NCI-H1048 (cell line): ENCODE results near the gene PGLYRP2.

Source experiments
- DNase-seq: peaks from one replicate; lab custom pipeline; 2025; lab: John Stamatoyannopoulos, UW

PGLYRP2 gene

DNA sequence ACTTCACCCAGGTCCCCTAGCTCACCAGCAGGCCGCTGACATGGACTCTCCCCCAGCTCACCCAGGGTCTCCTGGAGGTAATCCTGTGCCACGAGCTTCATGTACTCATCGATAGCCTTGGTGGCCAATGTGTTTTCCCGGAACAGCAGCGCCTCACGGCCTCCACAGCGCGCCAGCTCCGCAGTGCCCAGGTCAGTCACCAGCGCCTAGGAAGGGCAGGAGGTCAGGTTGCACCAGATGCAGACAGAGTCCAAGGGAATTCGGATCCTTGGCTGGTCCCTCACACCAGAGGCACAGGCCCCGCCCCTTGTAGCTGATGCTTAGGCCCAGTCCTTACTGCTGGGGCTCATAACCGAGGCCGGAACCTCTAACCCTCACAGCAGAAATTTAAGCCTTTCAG, 22.9 kb downstream of the PGLYRP2 start:
- no peak for DNase-seq

DNA sequence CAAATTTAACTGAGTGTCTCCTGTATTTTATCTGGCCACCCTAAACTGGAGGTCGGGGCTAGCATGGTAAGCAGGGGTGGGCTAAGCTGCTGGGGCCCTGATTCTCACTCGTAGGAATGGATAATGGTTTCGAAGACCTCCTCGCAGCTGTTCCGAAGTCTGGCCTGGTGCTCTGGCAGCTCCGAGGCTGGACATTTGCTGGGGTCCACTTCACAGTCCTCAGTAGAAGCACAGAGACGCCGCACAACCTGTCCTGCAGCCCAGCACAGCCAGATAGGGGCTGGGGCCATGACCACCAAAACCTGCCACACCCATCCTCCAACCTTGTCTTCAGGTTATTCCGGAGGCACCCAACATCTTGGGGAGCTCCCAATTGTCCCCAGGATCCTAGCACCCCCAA, 23.3 kb downstream of the PGLYRP2 start:
- no peak for DNase-seq

DNA sequence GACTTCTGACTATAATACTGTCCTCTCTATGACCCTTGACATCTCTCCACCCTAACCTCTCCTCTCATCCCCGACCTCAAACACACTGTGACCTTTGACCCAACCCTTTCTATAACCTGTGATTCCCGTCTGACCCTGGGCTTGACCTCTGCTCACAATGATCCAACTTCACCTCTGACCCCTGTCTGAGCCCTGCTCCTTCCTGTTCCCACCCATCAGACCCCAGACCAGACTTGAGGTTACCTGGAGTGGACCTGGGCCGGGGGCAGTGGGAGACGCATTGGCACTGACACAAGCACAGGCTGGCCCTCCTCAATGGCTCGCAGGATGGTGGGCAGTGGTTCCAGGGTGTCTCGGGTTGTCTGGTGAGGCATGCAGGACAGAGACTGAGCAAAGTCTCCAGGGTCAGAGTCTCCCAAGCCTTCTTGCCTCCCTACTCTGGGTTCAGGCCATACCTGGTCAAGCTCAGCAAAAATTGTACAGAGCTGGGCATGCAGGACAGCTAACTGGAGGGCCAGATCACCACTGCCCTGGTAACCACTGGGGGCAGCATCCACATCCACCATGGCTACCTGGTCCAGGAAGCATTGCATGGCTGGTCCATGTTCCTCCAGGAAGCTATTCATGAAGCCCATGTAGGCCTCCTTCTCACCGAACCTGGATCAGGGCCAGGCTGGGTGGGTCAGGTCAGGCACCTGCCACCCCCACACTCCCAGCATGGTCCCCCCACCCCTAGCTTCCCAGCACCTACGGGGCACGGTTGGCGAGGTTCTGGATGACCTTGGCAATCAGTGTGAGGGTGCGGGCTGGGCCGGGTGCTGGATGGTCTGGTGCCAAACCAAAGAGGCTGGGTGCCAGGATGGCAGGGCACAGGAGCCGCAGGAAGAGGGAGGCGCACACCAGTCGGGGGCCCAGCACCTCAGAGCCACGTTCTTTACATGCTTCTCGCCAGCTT, 25.1 kb downstream of the PGLYRP2 start:
- no peak for DNase-seq

DNA sequence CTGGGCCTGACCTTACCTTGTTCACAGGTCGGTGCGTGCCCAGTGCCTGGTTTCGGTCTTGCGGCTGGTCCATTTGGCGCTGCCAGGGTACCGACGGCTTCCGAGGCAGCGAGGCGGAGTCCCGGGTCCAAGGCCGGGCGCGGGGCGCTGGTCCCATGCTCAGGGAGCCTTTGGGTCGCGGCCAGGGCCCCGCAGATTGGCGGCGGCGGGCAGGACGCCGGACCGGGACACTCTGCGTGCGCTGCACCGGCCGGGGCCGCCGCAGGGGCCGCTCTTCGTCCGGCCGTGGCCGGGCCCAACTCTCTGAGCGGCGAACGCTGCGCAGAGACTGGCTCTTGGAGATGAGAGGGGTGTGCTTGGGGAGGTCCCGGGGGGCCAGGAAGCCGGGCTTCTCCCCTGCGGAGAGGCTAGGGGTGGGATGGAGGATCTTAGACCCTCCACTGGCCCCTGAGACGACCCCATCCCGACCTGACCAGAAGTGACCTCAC, 26.2 kb downstream of the PGLYRP2 start:
- no peak for DNase-seq

DNA sequence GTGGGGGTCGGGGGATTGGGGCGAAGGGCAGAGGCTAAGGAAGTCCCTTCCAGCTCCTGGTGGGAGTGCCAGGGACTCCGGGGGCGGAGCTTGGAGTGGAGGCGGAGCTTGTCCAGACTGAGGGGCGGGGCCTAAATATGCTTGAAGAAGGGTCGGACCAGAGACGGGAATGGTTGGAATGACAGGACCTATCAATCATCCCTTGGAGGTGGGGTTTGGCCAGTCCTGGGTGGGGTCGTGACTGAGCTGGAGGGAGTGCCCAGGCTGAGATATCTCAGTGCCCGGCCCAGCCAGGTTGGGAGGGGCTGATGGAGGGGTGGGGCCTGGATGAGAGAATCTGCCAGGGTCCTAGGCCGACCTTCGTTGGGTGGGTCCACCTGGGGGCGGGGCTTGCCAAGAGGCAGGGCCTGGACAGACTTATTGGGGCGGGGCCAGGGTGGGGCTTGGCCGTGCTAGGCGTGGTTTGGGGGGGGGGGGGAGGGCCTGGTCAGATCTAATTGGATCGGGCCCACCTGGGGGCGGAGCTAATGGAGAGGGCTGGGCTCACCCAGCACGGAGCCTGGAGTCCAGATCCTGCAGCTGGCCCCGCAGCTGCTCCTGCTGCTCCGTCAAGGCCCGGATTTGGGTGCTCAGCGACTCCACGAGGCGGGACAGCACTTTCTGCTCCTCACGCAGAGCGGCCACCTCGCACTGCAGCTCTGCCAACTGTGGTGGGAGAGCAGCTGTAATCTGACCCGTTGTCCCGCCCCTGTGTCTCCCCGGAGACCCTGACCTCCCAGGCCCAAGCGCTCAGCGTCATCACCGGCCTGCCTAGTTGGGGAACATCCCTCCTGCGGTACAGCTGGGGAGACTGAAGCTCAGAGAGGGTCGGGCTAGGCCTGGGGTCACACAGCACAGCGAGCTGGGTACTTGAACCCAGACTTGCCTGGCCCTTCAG, 26.9 kb downstream of the PGLYRP2 start:
- peak; percentile 59 for DNase-seq

DNA sequence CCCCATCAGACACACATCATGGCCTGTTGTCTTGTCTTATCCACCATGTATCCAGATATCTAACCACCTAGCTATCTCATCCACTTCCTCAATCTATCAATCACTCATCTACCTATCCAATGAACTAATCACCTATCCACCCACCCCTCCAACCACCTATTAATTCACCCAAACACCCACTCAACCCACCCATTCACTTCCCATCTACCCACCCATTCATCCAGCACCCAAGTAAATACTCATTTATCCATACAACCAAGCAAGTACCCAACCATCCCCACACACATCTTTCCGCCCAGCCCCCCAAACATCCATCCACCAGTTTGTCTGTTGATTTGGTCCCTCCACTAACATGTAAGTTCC, 28.8 kb downstream of the PGLYRP2 start:
- no peak for DNase-seq

DNA sequence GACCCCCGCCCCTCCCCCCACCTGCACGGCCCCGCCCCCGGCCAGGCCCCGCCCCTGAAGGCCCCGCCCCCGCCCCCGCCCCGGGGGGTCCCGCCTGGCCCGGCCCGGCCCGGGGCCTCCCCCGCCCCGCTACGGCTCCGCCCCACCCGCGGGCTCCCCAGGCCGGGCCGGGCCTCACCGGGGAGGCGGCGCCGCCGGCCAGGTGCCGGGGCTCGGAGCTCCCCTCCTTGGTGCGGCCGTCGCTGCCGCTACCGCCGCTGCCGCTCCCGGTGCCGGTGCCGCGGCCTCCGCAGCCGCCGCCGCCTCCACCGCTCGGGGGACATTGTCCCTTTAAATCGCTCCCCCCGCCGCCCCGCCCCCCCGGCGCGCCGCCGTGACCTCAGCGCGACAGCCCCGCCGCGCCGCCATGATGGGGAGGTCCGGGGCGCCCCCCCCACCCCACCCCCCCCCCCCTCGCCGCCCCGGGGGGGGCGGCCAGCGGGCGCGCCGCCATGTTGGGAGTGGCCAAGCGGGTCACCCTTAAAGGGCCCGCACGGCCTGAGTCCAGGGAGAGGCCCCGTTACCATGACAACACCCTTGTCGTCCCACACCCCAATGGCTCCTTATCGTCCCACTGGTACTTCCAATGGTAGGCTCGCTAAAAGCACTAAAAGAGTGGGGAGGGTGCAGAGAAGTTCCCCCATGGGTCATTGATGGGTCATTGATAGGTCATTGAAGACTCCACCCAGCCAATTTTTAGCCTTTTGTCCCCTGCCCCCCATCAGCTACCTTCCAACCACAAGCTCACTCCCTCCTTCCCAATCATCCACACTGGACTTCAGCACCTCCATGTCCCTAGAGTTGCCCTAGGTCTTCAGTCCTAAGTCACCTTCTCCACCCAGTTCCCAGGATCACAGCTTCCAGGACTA, 29.4 kb downstream of the PGLYRP2 start, which contains the start of gene WIZ:
Gene WIZ, minus strand, starts transcription at position 337 of the 908 bp plus-strand sequence. CDS start 1,649 bp downstream, outside the sequence.
- peak; percentile 32 for DNase-seq

DNA sequence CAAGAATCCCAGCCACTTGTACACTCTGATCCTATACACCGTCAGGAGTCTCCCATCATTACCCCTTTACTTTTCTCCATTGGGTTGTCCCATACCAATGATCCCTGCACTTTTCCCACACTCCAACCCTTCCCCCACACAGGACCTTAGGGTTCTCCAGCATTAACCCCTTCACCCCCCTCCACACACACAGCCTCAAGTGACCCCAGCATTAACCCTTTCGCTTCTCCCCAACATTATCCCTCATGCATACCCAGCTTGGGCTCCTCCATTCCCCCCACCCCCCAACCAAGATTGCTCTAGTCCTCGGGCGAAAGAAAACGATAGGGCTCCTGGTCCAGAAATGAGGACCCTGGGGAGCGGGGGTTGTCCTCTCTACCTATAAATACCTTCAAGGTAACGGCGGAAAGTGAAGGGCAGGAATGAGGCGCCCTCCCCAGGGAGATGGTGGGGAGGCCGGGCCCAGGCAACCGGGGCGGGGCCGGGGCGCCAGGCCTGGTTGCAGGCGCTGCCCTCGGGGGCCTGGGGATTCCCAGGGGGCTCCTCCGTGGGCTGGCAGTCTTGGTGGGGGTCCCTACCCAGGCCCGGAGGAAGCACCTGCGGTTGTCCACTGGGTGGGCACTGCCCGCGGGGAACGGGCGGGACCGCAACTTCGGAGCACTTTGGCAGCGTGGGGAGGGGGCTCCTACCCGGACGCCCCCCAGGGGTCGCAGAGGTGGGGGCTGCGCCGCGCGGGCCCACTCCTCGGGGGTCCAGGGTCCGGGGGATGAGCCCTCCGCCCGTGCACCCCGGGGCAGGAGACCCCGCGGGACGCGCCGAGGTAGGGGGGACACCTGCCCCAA, 30.3 kb downstream of the PGLYRP2 start:
- no peak for DNase-seq

DNA sequence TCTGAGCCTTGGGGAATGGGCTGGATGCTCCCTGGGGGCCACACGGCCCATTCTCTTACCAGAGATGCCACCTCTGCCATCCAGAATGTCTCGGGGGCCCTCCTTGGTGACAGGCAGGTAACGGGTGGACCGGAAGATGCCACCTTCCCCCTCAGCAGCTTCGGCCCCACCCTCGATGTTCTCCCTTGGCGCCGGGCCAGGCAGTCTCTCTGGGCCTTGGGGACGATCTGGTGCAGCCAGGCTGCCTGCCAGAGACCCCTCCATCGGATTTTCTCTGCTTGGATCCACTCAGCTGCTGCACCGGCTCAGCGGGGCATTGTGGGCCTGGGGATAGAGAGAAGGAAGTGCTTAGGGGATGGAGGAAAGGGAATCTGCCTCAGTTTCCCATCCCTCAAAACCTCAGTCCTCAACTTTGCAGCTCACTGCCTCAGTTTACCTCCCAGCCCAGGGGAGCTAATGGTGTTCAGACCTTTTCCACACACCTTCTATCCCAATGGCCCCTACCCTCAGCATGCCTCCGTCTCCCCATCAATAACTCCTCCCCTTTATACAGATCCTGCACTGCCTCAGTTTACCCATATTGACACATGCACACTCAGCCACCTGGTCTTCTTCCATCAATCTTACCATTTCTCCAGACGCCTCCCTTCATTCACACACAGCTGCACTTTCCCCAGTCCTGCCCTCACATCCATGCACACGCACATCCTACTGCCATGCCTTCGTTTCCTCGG, 31.1 kb downstream of the PGLYRP2 start:
- no peak for DNase-seq

DNA sequence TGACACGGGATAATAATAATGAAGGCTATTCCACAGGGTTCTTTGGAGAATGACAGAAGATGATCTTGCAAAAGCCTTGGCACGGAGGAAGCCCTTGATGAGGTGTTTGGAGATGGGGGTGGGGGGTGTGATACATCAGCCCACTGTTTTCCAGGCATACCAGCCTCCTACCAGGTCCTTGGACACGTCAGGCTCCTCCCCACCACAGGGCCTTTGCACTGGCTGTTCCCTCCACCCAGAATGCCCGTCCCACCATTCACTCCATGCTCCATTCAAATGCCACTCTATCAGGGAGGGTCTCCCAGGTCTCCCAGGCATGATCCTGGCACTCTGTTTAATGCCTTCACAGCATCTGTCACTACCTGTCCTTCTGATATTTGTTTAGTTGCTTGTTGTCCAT, 32.2 kb downstream of the PGLYRP2 start:
- DNase-seq = no peak

DNA sequence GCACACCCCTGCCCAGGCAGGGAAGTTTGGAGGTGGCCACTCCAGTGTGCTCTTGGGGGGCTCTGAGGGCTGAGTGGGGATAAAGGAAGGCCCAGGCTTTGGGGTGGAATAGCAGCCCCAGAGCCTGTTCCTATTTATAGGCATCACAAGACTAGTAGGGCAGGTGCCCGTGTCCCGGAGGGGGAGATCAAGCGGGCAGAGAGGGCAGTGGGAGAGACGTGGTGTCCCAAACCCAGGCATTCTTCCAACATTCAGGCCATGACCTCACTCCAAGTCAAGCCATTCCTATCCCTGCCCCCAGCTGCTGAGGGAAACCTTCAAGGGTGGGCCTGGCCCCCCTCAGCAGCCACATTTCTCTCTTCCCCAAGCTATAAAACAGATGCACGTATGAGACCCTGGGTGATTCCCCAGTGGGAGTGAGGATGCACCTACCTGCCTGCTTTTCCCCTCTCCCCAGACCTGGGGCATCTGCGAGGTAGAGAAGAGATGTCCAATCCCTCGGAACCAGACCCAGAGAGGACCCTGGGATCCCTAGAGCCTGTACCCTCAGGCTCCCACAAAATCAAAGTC, 33.4 kb downstream of the PGLYRP2 start:
- no peak for DNase-seq

DNA sequence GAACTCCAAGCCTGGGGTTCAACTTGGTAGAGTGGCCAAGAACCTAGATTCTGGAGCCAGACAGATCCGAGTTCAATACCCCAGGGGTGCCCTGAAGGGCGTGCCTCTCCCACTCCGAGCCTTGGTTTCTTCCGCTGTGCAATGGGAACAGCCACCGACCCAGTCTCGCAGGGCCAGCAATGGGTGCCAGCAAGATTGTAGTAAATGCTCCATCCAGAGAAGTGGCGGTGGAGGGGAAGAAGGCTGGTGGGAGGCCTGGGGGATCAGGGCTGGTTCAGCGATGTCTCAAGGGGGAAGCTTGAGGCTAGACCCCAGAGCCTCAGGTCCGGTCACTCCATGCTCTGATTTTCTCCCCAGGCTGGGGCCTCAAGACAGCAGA, 34.1 kb downstream of the PGLYRP2 start:
- DNase-seq = no peak

DNA sequence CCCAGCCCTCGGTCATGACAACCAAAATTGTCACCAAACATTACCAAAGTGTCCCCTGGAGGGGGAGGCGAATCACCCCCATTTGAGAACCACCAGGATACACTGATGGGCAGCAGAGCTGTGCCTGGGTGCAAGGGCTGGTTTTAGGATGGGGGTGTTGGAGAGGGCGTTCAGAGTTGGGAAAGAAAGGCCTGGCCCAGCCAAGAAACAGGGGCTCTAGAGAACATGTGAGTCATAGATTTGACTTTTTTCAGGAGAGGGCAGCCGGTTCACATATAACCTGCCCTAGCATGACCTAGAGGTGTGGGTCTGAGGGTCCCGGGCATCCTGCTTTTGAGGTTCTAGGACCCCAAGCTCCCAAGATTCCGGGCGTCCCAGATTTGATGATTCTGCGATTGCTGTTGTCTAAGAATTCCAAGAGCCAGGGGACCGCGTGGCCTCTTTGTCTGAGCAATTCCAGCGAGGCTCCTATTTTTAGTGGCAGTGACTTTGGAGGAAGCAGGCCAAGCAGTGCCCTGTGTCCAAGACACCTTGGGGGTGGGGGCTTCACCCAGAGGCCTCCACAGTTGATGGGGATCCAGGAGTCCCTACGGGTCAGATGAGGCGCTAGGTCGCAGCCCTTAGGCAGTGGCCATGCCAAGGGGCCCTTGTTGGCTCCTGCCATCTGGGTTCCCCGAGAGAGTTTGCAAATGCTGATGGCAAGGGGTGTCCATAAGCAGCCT, 34.6 kb downstream of the PGLYRP2 start:
- no peak for DNase-seq

DNA sequence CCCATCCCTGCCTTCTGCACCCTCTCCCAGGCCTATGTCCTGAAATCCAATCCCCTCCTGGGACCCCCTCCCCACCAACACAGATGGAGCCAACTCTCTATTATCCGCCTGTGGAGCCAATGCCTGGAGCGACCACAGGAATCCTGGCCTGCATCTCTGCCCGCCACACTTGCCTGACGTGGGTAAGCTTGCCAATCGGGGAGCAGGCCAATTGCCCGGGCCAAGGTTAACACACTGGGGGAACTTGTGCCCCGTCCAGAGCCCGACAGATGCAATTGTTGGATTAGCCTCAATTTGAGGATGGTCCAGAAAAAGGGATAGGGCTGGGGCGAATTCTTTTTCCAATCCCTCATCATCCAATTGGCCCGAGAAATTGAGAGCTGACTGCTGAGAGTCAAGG, 35.5 kb downstream of the PGLYRP2 start:
- no peak for DNase-seq

DNA sequence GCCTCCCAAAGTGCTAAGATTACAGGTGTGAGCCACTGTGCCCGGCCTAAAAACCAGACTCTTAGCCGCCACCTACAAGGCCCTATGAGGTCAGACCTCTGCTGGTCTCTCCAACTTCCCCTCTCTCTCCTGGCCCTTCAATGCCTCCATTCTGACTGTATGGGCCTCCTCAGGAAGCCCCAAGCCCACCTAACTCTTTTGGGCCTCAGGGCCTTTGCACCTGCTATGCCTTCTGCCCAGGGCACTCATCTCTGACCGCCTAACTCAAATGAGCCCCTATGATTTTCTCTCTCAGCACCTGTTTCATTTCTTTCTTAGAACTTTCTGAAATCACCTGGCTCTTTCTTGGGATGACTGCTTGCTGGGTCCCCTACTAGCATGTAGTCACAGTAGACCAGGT, 36.0 kb downstream of the PGLYRP2 start:
- DNase-seq = no peak

DNA sequence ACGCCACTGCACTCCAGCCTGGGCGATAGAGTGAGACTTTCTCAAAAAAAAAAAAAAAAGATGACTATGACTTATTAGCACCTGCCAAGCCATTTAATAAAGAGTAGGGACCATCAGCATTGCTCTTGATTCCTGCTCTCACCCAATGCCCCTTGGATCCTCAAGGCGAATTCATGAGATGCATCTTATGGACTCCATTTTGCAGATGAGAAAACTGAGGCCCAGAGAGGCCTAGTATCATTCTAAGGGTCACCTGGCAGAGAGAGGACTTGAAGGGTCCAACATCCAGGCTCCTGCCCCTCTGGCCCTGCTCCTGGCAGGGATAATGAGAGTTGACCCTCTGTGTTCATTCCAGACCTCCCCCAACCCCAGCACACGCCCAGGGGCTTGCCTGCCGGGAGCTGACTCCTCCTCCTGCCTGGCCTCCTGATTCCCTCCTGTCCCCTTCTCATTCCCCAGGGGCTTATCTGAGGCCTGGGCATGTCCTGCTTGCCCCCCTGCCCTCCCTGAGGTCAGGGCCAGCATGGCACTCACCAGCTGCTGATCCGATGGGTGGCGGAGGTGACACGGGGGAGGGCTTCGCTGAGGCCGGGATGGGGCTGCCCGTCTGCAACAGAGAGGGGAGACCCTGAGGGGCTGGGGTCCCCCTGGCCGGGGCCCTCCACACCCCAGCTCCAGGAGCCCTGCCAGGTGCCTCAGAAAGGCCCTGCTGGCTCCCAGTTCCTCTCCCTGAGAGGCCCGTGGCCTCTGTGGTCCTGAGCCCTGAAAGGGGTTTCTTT, 37.0 kb downstream of the PGLYRP2 start:
- no peak for DNase-seq

DNA sequence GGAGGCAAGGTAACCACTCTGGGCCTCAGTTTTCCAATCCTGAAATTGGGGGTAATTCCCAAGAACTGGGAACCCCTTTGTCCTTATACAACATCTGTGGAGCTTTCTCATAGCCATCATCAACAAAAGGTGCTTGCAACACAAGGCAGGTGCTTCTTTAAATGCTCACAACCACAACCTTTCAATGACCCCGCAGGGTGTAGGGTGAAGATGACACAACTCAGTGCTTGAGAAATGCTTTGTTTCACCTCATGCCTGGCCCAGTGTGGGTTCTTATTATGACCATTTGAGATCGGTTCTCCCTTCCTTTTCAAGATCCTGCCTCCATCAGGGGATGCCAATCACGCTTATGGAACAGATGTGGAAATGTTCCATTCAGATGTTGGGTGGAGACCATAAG, 38.0 kb downstream of the PGLYRP2 start:
- no peak for DNase-seq
